Neuronal stem cell (in vitro differentiated cells): ENCODE measurements around the gene POGZ.
A peak's percentile ranks its signal among the peaks of the same experiment; 100 is the strongest.

Experiments
- DNase-seq: peaks from one replicate; pipeline ENCODE4 v3.0.0-alpha.2; 2013; ENCODE audit warnings: low spot score
- H2AFZ ChIP-seq: one replicate; pipeline ENCODE4 v1.6.1; 2013; ENCODE audit warnings: mild to moderate bottlenecking, low read length, inconsistent platforms
- H2AK5ac ChIP-seq: 2 replicates; pipeline ENCODE4 v1.6.1; 2013; ENCODE audit warnings: low read depth, mild to moderate bottlenecking, inconsistent platforms, low read length, moderate library complexity, mixed read lengths
- H2BK120ac ChIP-seq: 2 replicates; pipeline ENCODE4 v1.6.1; 2013; ENCODE audit warnings: low read depth, mild to moderate bottlenecking, inconsistent platforms, low read length, moderate library complexity, mixed read lengths
- H2BK12ac ChIP-seq: one replicate; pipeline ENCODE4 v1.6.1; 2013; ENCODE audit warnings: low read length, inconsistent platforms
- H2BK15ac ChIP-seq: 2 replicates; pipeline ENCODE4 v1.6.1; 2013; ENCODE audit warnings: mild to moderate bottlenecking, low read length, inconsistent platforms, mixed read lengths
- H2BK5ac ChIP-seq: one replicate; pipeline ENCODE4 v1.6.1; 2013; ENCODE audit warnings: inconsistent platforms, mild to moderate bottlenecking, low read length, moderate library complexity
- H3K14ac ChIP-seq: one replicate; pipeline ENCODE4 v1.6.1; 2013; ENCODE audit warnings: low read length, inconsistent platforms
- H3K18ac ChIP-seq: 2 replicates; pipeline ENCODE4 v1.6.1; 2013; ENCODE audit warnings: low read length, inconsistent platforms
- H3K23ac ChIP-seq: 2 replicates; pipeline ENCODE4 v1.6.1; 2013; ENCODE audit warnings: low read depth, mild to moderate bottlenecking, mixed read lengths, low read length, inconsistent platforms; ENCODE audit not compliant: poor library complexity
- H3K27ac ChIP-seq: replicated peaks from 3 replicates; pipeline ENCODE4 v1.5.1; 2013; ENCODE audit warnings: low read length, inconsistent platforms
- H3K27me3 ChIP-seq, 3 experiments: 2 replicates each; pipeline ENCODE4 v1.6.1; 2013; ENCODE audit warnings: low read length in 3 of 3, mild to moderate bottlenecking in 2 of 3, inconsistent platforms in 1 of 3, low read depth in 1 of 3, mixed read lengths in 1 of 3, moderate library complexity in 1 of 3; ENCODE audit not compliant: control insufficient read depth in 3 of 3, insufficient read depth in 3 of 3
- H3K36me3 ChIP-seq, 2 donors: replicated peaks in 1 of 2; 2 replicates each; pipeline ENCODE4 v1.6.1; 2013; ENCODE audit warnings: low read length in 2 of 2; ENCODE audit not compliant: control insufficient read depth in 2 of 2, insufficient read depth in 2 of 2
- H3K4ac ChIP-seq: 2 replicates; pipeline ENCODE4 v1.6.1; 2013; ENCODE audit warnings: inconsistent platforms, mild to moderate bottlenecking, low read length, moderate library complexity
- H3K4me1 ChIP-seq, 2 donors: 1 replicate in 1 of 2; 2 replicates in 1 of 2; pipeline ENCODE4 v1.6.1; 2013; ENCODE audit warnings: low read length in 2 of 2, low read depth in 1 of 2; ENCODE audit not compliant: control insufficient read depth in 2 of 2, insufficient read depth in 1 of 2
- H3K4me2 ChIP-seq: one replicate; pipeline ENCODE4 v1.6.1; 2013; ENCODE audit warnings: mild to moderate bottlenecking, low read length, inconsistent platforms; ENCODE audit not compliant: insufficient read depth, poor library complexity, severe bottlenecking
- H3K4me3 ChIP-seq, 2 donors: 2 replicates each; pipeline ENCODE4 v1.5.1; 2013; ENCODE audit warnings: low read length in 2 of 2, mild to moderate bottlenecking in 2 of 2, inconsistent platforms in 1 of 2, moderate library complexity in 1 of 2
- H3K79me1 ChIP-seq: one replicate; pipeline ENCODE4 v1.6.1; 2013; ENCODE audit warnings: low read depth, mild to moderate bottlenecking, inconsistent platforms, low read length, moderate library complexity
- H3K9ac ChIP-seq: one replicate; pipeline ENCODE4 v1.6.1; 2013; ENCODE audit warnings: mild to moderate bottlenecking, low read depth, low read length, inconsistent platforms; ENCODE audit not compliant: poor library complexity
- H3K9me3 ChIP-seq, 2 donors: replicated peaks in 1 of 2; 2 replicates each; pipeline versions ENCODE3 to v1.6.1; 2013; ENCODE audit warnings: low read length in 2 of 2, mild to moderate bottlenecking in 2 of 2, inconsistent platforms in 1 of 2, low read depth in 1 of 2, mixed read lengths in 1 of 2, moderate library complexity in 1 of 2; ENCODE audit not compliant: control insufficient read depth in 2 of 2, insufficient read depth in 1 of 2
- H4K8ac ChIP-seq: one replicate; pipeline ENCODE4 v1.6.1; 2013; ENCODE audit warnings: low read depth, mild to moderate bottlenecking, inconsistent platforms, low read length, moderate library complexity
- H4K91ac ChIP-seq: one replicate; pipeline ENCODE4 v1.6.1; 2013; ENCODE audit warnings: low read length, low read depth, mild to moderate bottlenecking, inconsistent platforms; ENCODE audit not compliant: poor library complexity
- WGBS, 2 donors: extraction: QIAGEN DNeasy Blood & Tissue Kit; methylation state at CpG; one replicate each; pipeline ENCODE4 v1.1.7; 2013; ENCODE audit warnings: missing lambda C conversion rate in 2 of 2, mixed read lengths in 1 of 2; ENCODE audit not compliant: insufficient read length in 2 of 2, insufficient replicate concordance in 1 of 2; ENCODE audit errors: extremely low coverage in 2 of 2; 5-methylcytosine and 5-hydroxymethylcytosine counted together
- small RNA-seq: library from polyadenylated mRNA; stranded (forward); fragments of <200 nt; extraction: miRNeasy Mini kit (QIAGEN cat#:217004); gene quantifications from one replicate; pipeline ENCODE3, GENCODE V24; 2013; ENCODE audit not compliant: insufficient read depth

Gene POGZ

GRCh38 chr1:151356696-151357095, 102.6 kb downstream of the POGZ start:
- peaks cover 0 to 4% of the 10 kb centered on the region in 2 donors for H3K4me1 ChIP-seq
- no peak overlapping the region for H2BK15ac ChIP-seq
- DNase-seq, result no peak
- no peak overlapping the region for H3K4me3 ChIP-seq
- H2AK5ac ChIP-seq, result no peak overlapping the region
- no peak overlapping the region for H3K9ac ChIP-seq
- no peak overlapping the region for H2BK5ac ChIP-seq
- no CpG with 5 or more reads among the region's 2 CpGs for WGBS, 2 donors
- H4K91ac ChIP-seq, result no peak overlapping the region
- no peak overlapping the region for H2BK120ac ChIP-seq
- no peak overlapping the region for H3K27ac ChIP-seq
- no peak overlapping the region for H3K4me2 ChIP-seq
- no peak overlapping the region for H3K23ac ChIP-seq
- H3K14ac ChIP-seq, result no peak overlapping the region
- H4K8ac ChIP-seq, result no peak overlapping the region
- H2BK12ac ChIP-seq, result no peak overlapping the region
- no peaks in the 10 kb centered on the region for H3K79me1 ChIP-seq
- H3K36me3 ChIP-seq, result no peaks in the 10 kb centered on the region
- no peaks in the 10 kb centered on the region for H3K27me3 ChIP-seq
- no peak overlapping the region for H3K18ac ChIP-seq
- peak overlapping the region; percentile 3 for H2AFZ ChIP-seq
- H3K9me3 ChIP-seq, result peaks cover 0 to 12% of the 10 kb centered on the region in 2 donors
- H3K4ac ChIP-seq, result no peak overlapping the region

Small RNA genes within 50 kb of the gene (small RNA-seq; reads per million reads assigned to genes)
- gene RNY4P25, result 1.2 reads per million
